HepG2 (cell line): ENCODE measurements around the gene BMPR1B. TPM values are rescaled to one million over a fixed set of nuclear protein-coding genes. Genes with fewer than 3 reads are reported as not detected.

Experiments used
- ATAC-seq: fragments of 200-7000 bp; cut with Tn5 transposase; 3 replicates; pipeline ENCODE4 v1.9.1; 2020; ENCODE audit warnings: mild to moderate bottlenecking, moderate library complexity
- BruUV-seq: library from RNA; stranded (reverse); fragments of 400-500 nt; replicated peaks from 2 replicates; lab custom pipeline; 2021; lab: Mats Ljungman, UMichigan
- CTCF ChIA-PET: fragments of 300-600 bp; formaldehyde crosslinking; extraction: SDS; loops from one replicate; lab custom pipeline; 2021; ENCODE audit warnings: low total read pairs, inconsistent platforms, low intra/inter-chr PET ratio; lab: Yijun Ruan, JAX
- POLR2A ChIA-PET: fragments of 350-600 bp; sonication (Branson Sonifier 250); formaldehyde crosslinking; loops from one replicate; lab custom pipeline; 2020; ENCODE audit warnings: antibody characterized with exemption, inconsistent platforms; lab: Yijun Ruan, JAX
- DNase-seq: peaks from one replicate; pipeline ENCODE4 v3.0.0-alpha.2; 2015; ENCODE audit warnings: low spot score
- FAIRE-seq: peaks from 3 replicates; lab custom pipeline; 2011; peaks lifted over from hg19 to GRCh38; lab: Jason Lieb, UNC
- H2AFZ ChIP-seq: one replicate; pipeline ENCODE4 v1.6.1; 2011; ENCODE audit warnings: low read length, inconsistent platforms
- H3K27ac ChIP-seq: fragments of 300-600 bp; 3 replicates; pipeline ENCODE4 v1.8.0; 2011; ENCODE audit warnings: mixed run types, mild to moderate bottlenecking, mixed read lengths, low read length, inconsistent platforms; ENCODE audit not compliant: insufficient read depth; ENCODE audit errors: extremely low read length
- H3K27me3 ChIP-seq, 2 experiments: fragments of 200-600 bp in 1 of 2; 2 replicates in 1 of 2; 3 replicates in 1 of 2; pipeline versions ENCODE4 v1.6.0 to v1.8.0; 2011; ENCODE audit warnings: low read length in 2 of 2, mild to moderate bottlenecking in 2 of 2, moderate library complexity in 2 of 2, inconsistent platforms in 1 of 2; ENCODE audit not compliant: insufficient read depth in 2 of 2, control insufficient read depth in 1 of 2
- H3K36me3 ChIP-seq, 2 experiments: fragments of 200-600 bp in 1 of 2; replicated peaks in 1 of 2; 2 replicates in 1 of 2; 3 replicates in 1 of 2; pipeline versions ENCODE4 v1.5.1 to v1.8.0; 2011; ENCODE audit warnings: low read length in 2 of 2, inconsistent platforms in 1 of 2; ENCODE audit not compliant: insufficient read depth in 2 of 2, control insufficient read depth in 1 of 2
- H3K4me1 ChIP-seq: 2 replicates; pipeline ENCODE4 v1.5.1; 2012; ENCODE audit warnings: low read length, inconsistent platforms; ENCODE audit not compliant: insufficient read depth
- H3K4me2 ChIP-seq: 2 replicates; pipeline ENCODE4 v1.6.0; 2011; ENCODE audit warnings: low read depth, low read length, inconsistent platforms
- H3K4me3 ChIP-seq, 3 experiments: fragments of 200-600 bp in 1 of 3; sonication (generic), shearing (Covaris generic) in 1 of 3; replicated peaks in 1 of 3; 2 replicates each; pipeline ENCODE4 v1.5.1; 2011 to 2016; ENCODE audit warnings: low read length in 3 of 3, inconsistent platforms in 2 of 3, low read depth in 2 of 3, mild to moderate bottlenecking in 2 of 3, control low read depth in 1 of 3, mixed read lengths in 1 of 3; ENCODE audit not compliant: insufficient read depth in 1 of 3
- H3K79me2 ChIP-seq: one replicate; pipeline ENCODE4 v1.6.1; 2011; ENCODE audit warnings: low read length, inconsistent platforms; ENCODE audit not compliant: insufficient read depth
- H3K9ac ChIP-seq: 2 replicates; pipeline ENCODE4 v1.6.0; 2011; ENCODE audit warnings: mild to moderate bottlenecking, low read depth, low read length, inconsistent platforms; ENCODE audit not compliant: insufficient read depth
- H3K9me3 ChIP-seq: 2 replicates; pipeline ENCODE4 v1.5.1; 2012; ENCODE audit warnings: mild to moderate bottlenecking, low read length
- H4K20me1 ChIP-seq: 2 replicates; pipeline ENCODE4 v1.6.0; 2011; ENCODE audit warnings: inconsistent platforms, mild to moderate bottlenecking, low read length, moderate library complexity; ENCODE audit not compliant: insufficient read depth
- EHMT2 ChIP-seq: fragments of 200-600 bp; sonication (generic); IDR thresholded peaks from 2 replicates; pipeline ENCODE4 v1.7.0; 2017; ENCODE audit warnings: antibody characterized with exemption, low read depth, low read length, borderline replicate concordance
- IKZF4 ChIP-seq: sonication (generic); formaldehyde crosslinking; IDR thresholded peaks from 2 replicates; pipeline ENCODE4 v1.5.1; 2020; ENCODE audit warnings: borderline replicate concordance, mild to moderate bottlenecking, low read depth, missing genetic modification reagents; ENCODE audit errors: not compliant biosample characterization
- ISL2 ChIP-seq: sonication (generic); formaldehyde crosslinking; IDR thresholded peaks from 2 replicates; pipeline ENCODE4 v1.5.0; 2020; ENCODE audit warnings: missing genetic modification reagents
- KMT2B ChIP-seq: IDR thresholded peaks from 2 replicates; pipeline ENCODE4 v1.6.1; 2016; ENCODE audit warnings: missing genetic modification reagents, missing compliant biosample characterization
- RBM39 ChIP-seq: fragments of 200-400 bp; formaldehyde crosslinking; IDR thresholded peaks from one replicate; pipeline ENCODE4 v1.6.1; 2018; ENCODE audit warnings: antibody characterized with exemption, mild to moderate bottlenecking, low read depth, low read length; ENCODE audit not compliant: poor library complexity, severe bottlenecking
- U2AF2 ChIP-seq: fragments of 200-400 bp; formaldehyde crosslinking; IDR thresholded peaks from 2 replicates; pipeline ENCODE4 v1.6.1; 2017; ENCODE audit warnings: low read depth, mild to moderate bottlenecking, low read length
- UBTF ChIP-seq: sonication (generic); formaldehyde crosslinking; IDR thresholded peaks from 2 replicates; pipeline ENCODE4 v1.4.0; 2020; ENCODE audit warnings: mild to moderate bottlenecking, missing genetic modification reagents
- ZFP36 ChIP-seq: fragments of 150-350 bp; IDR thresholded peaks from 2 replicates; pipeline ENCODE4 v1.6.1; 2018; ENCODE audit warnings: borderline replicate concordance, low read length, low read depth; ENCODE audit not compliant: partially characterized antibody
- ZNF12 ChIP-seq: sonication (generic); formaldehyde crosslinking; IDR thresholded peaks from 2 replicates; pipeline ENCODE4 v1.5.0; 2020; ENCODE audit warnings: missing genetic modification reagents
- ZNF282 ChIP-seq: fragments of 450-650 bp; IDR thresholded peaks from 2 replicates; pipeline ENCODE4 v1.6.1; 2018; ENCODE audit not compliant: partially characterized antibody
- ZNF704 ChIP-seq: sonication (generic); formaldehyde crosslinking; IDR thresholded peaks from 2 replicates; pipeline ENCODE4 v1.8.1; 2023; ENCODE audit warnings: mild to moderate bottlenecking, inconsistent platforms, moderate library complexity, missing genetic modification reagents, borderline replicate concordance
- ZNF878 ChIP-seq: sonication (generic); formaldehyde crosslinking; IDR thresholded peaks from 2 replicates; pipeline ENCODE4 v1.8.1; 2023; ENCODE audit warnings: mild to moderate bottlenecking, missing genetic modification reagents, moderate library complexity
- ZSCAN5A ChIP-seq: sonication (generic); formaldehyde crosslinking; IDR thresholded peaks from 2 replicates; pipeline ENCODE4 v1.8.0; 2022; ENCODE audit warnings: mild to moderate bottlenecking, missing genetic modification reagents, borderline replicate concordance
- WGBS: methylation state at CpG from one replicate; pipeline ENCODE4 v1.1.6; 2017; ENCODE audit warnings: low lambda C conversion rate; 5-methylcytosine and 5-hydroxymethylcytosine counted together
- in situ Hi-C: cut with HindIII; loops from 2 replicates; pipeline ENCODE4 v1.10.0; 2017; ENCODE audit warnings: low pct_unique_long_range_greater_than_20kb; ENCODE audit not compliant: extremely low pct_ligation_motif_present
- intact Hi-C: fragments of 100-400 bp; cut with micrococcal nuclease; formaldehyde crosslinking; loops from one replicate; pipeline ENCODE4 v1.10.0; 2022; ENCODE audit not compliant: unreplicated experiment
- polyA plus RNA-seq, 8 experiments: library from polyadenylated mRNA; depleted of rRNA in 3 of 8; stranded (reverse) in 7 of 8; unstranded in 1 of 8; fragments of >200 nt; fragmentation: Illumina TruSeq in 4 of 8; extraction: Trizol in 4 of 8; gene quantifications; 2 replicates each; pipeline versions ENCODE4 v1.2.1 to v1.2.3, GENCODE V29; 2011 to 2016; ENCODE audit warnings: low read depth in 4 of 8, missing spikeins in 1 of 8, mixed read lengths in 1 of 8; ENCODE audit not compliant: insufficient read depth in 1 of 8
- total RNA-seq, 5 experiments: library from RNA; depleted of rRNA; stranded (reverse); fragments of >200 nt; fragmentation: Illumina TruSeq; extraction: Trizol; gene quantifications; 2 replicates each; pipeline ENCODE4 v1.2.3, GENCODE V29; 2016; ENCODE audit warnings: low read depth in 1 of 5

Gene BMPR1B
- total and polyA plus RNA-seq, 2 of the 13 experiments (the other 11 are each of a cell fraction or from before 2014, with no cell fraction given) = 0.07 TPM; not detected in 1

- no peak overlapping the region for H3K27ac ChIP-seq
- ChIA-PET CTCF (no interaction called here), POLR2A (no interaction called here)
- DNase-seq = no peak
- BruUV-seq = no TSS peak
- 25% methylated on average over 4 of the region's 4 CpGs for whole genome bisulfite sequencing
- no peaks in the 10 kb centered on the region for H3K79me2 ChIP-seq
- no peak overlapping the region for H3K4me3 ChIP-seq
- H2AFZ ChIP-seq = no peak overlapping the region
- ATAC-seq = no peak
- H3K27me3 ChIP-seq = no peaks in the 10 kb centered on the region; a peak in 1 of 5 replicates
- TF ChIP-seq ISL2 (no peak), UBTF (CRISPR knock-in tag) (no peak), U2AF2 (no peak), KMT2B (CRISPR knock-in tag) (no peak), ZNF704 (CRISPR knock-in tag) (no peak), ZSCAN5A (CRISPR knock-in tag) (no peak), EHMT2 (no peak), RBM39 (no peak), ZNF12 (CRISPR knock-in tag) (no peak), ZNF282 (no peak), ZFP36 (no peak), IKZF4 (CRISPR knock-in tag) (no peak), ZNF878 (CRISPR knock-in tag) (no peak)
- no peak overlapping the region for H3K9ac ChIP-seq
- H3K4me1 ChIP-seq = no peaks in the 10 kb centered on the region
- H3K4me2 ChIP-seq = no peak overlapping the region
- no peaks in the 10 kb centered on the region for H3K9me3 ChIP-seq
- no peak for FAIRE-seq
- intact Hi-C loops = no loop called here
- in situ Hi-C loops = loop anchor here (10.0 kb wide), 1 partner anchor 504 kb away; no protein-coding TSS in a partner anchor
- no peaks in the 10 kb centered on the region for H4K20me1 ChIP-seq
- no peaks in the 10 kb centered on the region for H3K36me3 ChIP-seq
Measured at GRCh38 chr4:95129031-95129430, 371.3 kb downstream of the BMPR1B start.
